Activated gamma-delta T cell (primary cell): Measurements from ENCODE around the gene LYPD5.
"Not testable (repeated sequence)": the region's sequence is repeated elsewhere in the genome, so short reads cannot be mapped to it uniquely, and the experiment has no call there.

ENCODE experiments used
- DNase-seq: peaks from one replicate; lab custom pipeline; 2025; lab: John Stamatoyannopoulos, UW
- total RNA-seq, 2 donors: gene quantifications; one replicate each; lab custom pipeline; 2026; lab: John Stamatoyannopoulos, UW

The LYPD5 gene
- total RNA-seq: 0.22 to 0.67 reads per million in 2 donors

DNA sequence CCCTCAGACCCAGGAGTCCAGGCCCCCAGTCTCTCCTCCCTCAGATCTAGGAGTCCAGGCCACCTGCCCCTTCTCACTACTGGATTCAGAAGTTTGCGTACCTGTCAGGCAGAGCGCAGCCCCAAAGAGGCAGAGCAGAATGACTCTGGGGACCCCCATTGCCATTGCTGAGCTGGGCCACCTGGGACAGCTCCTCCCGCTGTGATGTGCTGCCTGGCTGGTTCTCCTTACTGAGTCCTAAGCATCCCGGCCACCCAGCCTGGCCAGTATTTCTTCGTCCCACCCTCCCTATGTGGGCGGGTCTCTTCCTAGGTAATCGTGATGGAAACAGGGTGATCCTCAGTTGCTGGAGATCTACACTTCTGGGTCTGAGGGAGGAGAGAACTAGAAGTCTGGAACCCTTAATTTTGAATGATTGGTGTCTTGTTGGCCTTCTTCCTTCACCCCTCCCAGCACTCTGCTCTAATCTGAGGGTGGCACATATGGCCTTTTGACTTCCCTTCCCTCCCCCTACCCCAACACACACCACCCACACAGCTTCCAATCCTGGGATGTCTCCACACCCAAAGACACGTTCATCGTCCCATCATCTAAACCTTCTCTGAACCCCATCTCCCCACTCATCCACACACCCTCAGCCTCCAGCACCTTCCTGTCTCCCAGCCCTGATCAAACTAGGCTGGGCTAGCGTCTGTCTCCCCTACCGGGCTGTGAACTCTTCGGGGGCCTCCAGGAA lies at the start of gene LYPD5:
Gene LYPD5 (minus strand): TSS at position 232 of the 736 bp plus-strand sequence. CDS start 67 bp downstream, at position 165.
- no peak for DNase-seq

DNA sequence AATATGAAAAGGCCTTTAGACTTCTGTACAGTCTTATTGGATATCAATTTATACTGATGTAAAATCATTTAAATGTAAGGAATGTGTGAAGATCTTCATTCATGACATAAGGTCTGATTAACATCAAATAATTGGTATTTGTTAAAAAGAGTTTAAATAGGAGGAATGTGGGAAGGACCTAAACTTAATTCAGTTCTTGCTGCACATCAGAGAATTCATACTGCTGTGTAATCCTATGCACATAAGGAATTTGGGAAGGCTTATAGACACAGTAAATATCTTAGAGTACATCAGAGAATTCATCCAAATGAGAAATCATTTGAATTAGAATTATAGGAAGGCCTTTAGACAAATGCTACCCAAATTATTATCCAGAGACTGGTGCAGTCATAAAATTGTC lies 46.6 kb upstream of the LYPD5 start:
- no peak for DNase-seq

- no peak for DNase-seq
Observed at GRCh38 chr19:43847884-43848283, 45.6 kb upstream of the LYPD5 start.

GRCh38 chr19:43847246-43847645 lies 45.0 kb upstream of the LYPD5 start:
- no peak for DNase-seq

DNA sequence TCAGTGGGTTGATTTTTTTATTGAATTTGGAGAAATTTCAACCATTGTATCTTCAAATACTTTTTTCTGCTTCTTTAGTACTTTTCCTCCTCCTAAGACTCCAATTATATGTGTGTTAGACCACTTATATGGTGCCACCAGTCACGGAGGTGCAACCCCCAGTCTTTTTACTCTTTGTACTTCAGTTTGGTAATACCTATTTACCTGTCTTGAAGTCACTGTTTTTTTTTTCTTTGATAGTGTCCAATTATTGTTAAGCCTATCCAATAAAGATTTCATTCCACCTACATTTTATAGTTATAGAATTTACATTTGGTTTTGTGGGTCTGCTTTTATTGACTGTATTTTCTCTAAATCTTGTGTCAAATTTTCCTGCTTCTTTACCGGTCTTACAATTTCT lies 39.8 kb upstream of the LYPD5 start:
- DNase-seq: no peak

DNA sequence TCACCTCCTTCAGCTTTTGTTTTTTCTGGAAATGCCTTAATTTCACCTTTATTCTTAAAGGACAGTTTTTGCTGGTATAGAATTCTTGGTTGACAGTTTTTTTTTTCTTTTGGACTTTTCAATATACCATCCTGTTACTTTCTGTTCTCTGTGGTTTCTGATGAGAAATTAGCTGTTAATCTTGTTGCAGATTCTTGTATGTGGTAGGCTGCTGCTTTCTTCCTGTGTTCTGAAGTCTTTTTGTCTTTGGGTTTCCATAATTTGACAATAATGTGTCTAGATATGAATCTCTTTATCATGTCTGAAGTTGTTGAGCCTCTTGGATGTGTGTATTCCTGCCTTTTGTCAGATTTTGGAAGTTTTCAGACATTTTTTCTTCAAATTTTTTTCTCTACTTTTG lies 36.9 kb upstream of the LYPD5 start:
- DNase-seq: no peak

- DNase-seq: no peak
Observed at GRCh38 chr19:43826787-43827754, 24.8 kb upstream of the LYPD5 start, which contains the start of gene ZNF283. Gene ZNF283 (plus strand): TSS chr19:43827321. CDS start chr19:43833505, 6,184 bp downstream.

DNA sequence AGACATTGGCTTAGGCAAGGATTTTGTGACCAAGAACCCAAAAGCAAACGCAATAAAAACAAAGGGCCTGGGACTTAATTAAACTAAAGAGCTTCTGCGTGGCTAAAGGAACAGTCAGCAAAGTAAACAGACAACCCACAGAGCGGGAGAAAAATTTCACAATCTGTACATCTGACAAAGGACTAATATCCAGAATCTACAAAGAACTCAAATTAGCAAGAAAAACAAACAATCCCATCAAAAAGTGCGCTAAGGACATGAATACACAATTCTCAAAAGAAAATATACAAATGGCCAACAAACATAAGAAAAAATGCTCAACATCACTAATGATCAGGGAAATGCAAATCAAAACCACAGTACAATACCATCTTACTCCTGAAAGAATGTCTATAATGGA lies 22.3 kb upstream of the LYPD5 start:
- DNase-seq: not testable (repeated sequence)

DNA sequence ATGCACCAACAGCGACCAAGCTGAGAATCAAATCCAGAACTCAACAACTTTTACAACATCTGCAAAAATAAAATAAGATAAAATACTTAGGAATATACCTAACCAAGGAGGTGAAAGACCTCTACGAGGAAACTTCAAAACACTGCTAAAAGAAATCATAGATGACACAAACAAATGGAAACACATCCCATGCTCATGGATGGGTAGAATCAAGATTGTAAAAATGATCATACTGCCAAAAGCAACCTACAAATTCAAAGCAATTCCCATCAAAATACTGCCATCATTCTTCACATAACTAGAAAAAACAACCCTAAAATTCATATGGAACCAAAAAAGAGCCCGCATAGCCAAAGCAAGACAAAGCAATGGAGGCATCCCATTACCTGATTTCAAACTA lies 21.6 kb upstream of the LYPD5 start:
- not testable (repeated sequence) for DNase-seq

- DNase-seq: no peak
Observed at GRCh38 chr19:43820884-43821215, 18.6 kb upstream of the LYPD5 start.

GRCh38 chr19:43820098-43820883 lies 18.0 kb upstream of the LYPD5 start:
- DNase-seq: no peak

GRCh38 chr19:43818500-43818899 lies 16.3 kb upstream of the LYPD5 start:
- no peak for DNase-seq

GRCh38 chr19:43817454-43817853 lies 15.2 kb upstream of the LYPD5 start:
- not testable (repeated sequence) for DNase-seq

DNA sequence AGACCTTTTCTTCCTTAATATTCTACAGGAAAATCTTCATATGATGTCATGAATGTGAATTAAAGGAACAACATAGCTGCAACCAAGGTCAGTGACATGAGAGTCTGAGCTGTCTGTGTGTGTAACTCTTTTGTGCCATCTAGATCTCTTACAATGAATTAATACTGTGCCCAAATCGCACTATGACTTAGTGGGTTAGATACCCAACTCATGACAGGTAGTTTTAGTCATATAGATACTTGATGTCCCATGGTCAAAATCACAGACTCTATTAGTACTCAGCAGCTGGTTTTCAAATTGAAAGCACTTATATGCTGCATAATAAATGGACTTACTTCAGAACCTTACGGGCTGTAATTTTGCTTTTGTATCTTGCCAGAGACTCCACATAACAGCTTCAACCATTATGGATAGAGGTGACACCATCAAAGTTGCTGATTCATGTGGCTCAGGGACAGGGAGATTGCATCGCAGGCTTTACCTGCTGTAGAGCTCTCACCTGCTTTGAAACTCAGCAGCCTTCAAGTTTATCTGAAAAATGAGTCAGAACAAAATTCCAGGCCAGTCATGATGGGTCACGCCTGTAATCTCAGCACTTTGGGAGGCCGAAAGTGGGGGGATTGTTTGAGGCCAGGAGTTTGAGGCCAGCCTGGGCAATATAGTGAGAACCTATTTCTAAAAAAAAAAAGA lies 12.6 kb upstream of the LYPD5 start:
- DNase-seq: no peak

GRCh38 chr19:43812688-43813087 lies 10.4 kb upstream of the LYPD5 start:
- no peak for DNase-seq

DNA sequence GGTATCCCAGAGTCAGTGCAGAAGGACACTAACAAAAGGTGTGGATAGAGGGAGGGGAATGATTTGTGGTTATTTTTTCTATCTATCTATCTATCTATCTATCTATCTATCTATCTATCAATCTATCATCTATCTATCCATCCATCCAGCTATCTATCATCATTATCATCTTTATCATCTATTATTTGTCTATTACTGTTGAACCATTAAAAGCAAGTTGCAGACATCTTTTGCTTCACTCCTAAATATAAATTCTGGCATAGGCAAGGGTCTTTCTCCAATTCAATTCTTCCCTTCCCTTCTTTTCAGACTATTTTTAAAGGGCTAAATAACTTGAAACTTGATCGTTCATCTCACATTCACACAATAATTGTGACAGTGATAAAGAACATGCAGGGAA lies 10.0 kb upstream of the LYPD5 start:
- DNase-seq: no peak

DNA sequence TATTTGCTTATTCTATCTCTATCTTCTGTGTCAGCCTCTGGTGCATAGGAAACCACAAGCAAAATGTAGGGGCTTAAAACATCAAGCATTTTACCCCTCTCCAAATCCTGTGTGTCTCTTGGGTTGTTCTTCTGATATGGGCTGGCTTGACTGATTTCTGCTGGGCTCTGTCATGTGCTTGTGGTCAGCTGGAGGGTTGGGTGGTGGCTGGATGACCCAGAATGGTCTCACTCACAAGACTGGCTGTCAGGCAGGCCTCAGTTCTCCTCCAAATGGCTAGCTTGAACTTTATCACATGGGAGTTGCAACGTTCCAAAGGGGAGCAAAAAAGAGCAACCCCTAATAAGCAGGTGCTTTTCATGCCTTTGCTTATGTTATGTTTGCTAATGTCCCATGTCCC lies 9.6 kb upstream of the LYPD5 start:
- DNase-seq: no peak

DNA sequence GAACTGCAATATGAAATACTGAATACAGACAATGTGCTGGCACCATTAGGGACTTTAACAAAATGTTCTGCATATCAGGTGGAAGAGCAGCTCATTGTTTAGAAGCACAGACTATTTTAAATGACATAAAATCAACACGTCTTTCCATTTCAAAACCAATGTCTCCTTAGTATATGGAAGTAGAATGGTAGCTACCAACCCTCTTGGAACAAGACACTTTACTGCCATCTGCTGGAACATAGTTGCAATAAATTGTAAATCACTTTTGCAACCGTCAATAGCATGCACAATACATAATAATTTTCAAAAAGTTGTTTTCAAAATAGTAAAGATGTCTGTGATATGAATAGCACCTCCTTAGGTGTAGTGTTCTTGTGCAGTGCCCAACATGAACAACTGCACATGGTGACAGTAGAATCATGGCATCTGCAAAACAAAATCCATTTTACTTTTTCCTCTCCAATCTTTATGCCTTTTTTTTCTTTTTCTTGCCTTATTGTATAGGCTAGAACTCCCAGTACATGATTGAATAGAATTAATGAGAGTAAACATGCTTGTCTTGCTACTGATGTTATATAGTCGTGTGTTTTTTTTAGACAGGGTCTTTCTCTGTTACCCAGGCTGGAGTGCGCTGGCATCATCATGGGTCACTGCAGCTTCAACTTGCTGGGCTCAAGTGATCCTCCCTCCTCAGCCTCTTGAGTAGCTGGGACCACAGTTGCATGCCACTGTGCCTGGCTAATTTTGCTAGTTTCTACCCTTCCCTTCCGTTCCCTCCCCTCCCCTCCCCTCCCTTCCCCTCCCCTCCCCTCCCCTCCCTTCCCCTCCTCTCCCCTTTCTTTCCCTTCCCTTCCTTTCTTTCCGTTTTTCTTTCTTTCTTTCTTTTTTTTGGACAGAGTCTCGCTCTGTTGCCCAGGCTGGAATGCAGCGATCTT lies 7.8 kb upstream of the LYPD5 start:
- DNase-seq: no peak

DNA sequence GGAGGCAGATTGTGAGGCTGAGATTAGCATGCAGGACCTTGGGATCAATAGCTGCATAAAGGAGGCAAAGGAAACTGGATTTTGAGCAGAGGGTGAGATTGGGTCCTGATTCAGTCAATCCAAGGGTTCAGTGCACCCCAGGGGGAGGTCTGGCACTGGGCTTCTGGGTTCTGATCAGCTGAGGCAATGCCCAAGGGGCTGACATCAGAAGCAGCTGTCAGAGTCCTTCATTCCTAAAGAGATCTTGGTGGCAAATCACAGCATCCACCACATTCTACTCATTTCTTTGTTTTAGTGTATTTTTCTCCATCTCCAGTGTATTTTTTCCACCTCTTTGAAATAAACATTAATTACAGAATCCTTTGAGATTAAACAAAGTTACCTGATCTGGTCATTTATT lies 5.4 kb upstream of the LYPD5 start:
- no peak for DNase-seq

GRCh38 chr19:43806848-43807247 lies 4.6 kb upstream of the LYPD5 start:
- no peak for DNase-seq
